Naive thymus-derived CD4-positive, alpha-beta T cell (primary cell): ENCODE results near the gene CACNA2D2. TPM values are rescaled to one million over a fixed set of nuclear protein-coding genes. Genes with fewer than 3 reads are reported as not detected.

Source experiments
- ATAC-seq: fragments of 150-1000 bp; cut with Tn5 transposase; 2 replicates; pipeline ENCODE4 v1.10.0; 2021; ENCODE audit warnings: mild to moderate bottlenecking, moderate library complexity
- CTCF ChIA-PET: fragments of 350-600 bp; sonication (Branson Sonifier 250); formaldehyde crosslinking; loops from one replicate; lab custom pipeline; 2021; ENCODE audit warnings: antibody characterized with exemption; lab: Charles Lee
- POLR2A ChIA-PET: fragments of 350-600 bp; sonication (Branson Sonifier 250); formaldehyde crosslinking; loops from one replicate; lab custom pipeline; 2021; ENCODE audit warnings: antibody characterized with exemption, inconsistent platforms; lab: Charles Lee
- DNase-seq, 9 donors: peaks; one replicate each; pipeline versions ENCODE4 v3.0.0 to v3.0.0-alpha.2; 2020 to 2022; ENCODE audit warnings: mixed read lengths in 1 of 9
- H3K27ac ChIP-seq: one replicate; pipeline ENCODE4 v1.7.0; 2013; ENCODE audit warnings: mild to moderate bottlenecking, low read depth, low read length, moderate library complexity
- H3K27me3 ChIP-seq, 2 donors: one replicate each; pipeline ENCODE4 v1.7.0; 2013; ENCODE audit warnings: low read length in 2 of 2, mild to moderate bottlenecking in 2 of 2, moderate library complexity in 2 of 2; ENCODE audit not compliant: control insufficient read depth in 2 of 2, insufficient read depth in 2 of 2
- H3K36me3 ChIP-seq, 3 experiments: 1 replicate in 2 of 3; 2 replicates in 1 of 3; pipeline ENCODE4 v1.7.0; 2013; ENCODE audit warnings: low read length in 3 of 3, mild to moderate bottlenecking in 3 of 3, moderate library complexity in 1 of 3; ENCODE audit not compliant: insufficient read depth in 3 of 3, control insufficient read depth in 2 of 3
- H3K4me1 ChIP-seq, 2 donors: one replicate each; pipeline ENCODE4 v1.7.0; 2013; ENCODE audit warnings: low read length in 2 of 2, mild to moderate bottlenecking in 2 of 2, moderate library complexity in 1 of 2; ENCODE audit not compliant: control insufficient read depth in 2 of 2, insufficient read depth in 2 of 2
- H3K4me3 ChIP-seq: 2 replicates; pipeline ENCODE4 v1.7.0; 2013; ENCODE audit warnings: mild to moderate bottlenecking, low read length
- H3K9me3 ChIP-seq, 3 experiments: 1 replicate in 2 of 3; 2 replicates in 1 of 3; pipeline ENCODE4 v1.7.0; 2013; ENCODE audit warnings: low read length in 3 of 3; ENCODE audit not compliant: control insufficient read depth in 2 of 3
- H3K27ac Mint-ChIP-seq, 9 donors: one replicate each; pipeline ENCODE4 v1.8.0; 2020 to 2022; ENCODE audit warnings: mixed read lengths in 9 of 9, mild to moderate bottlenecking in 8 of 9, moderate library complexity in 5 of 9, inconsistent platforms in 2 of 9
- H3K27me3 Mint-ChIP-seq, 5 donors: one replicate each; pipeline ENCODE4 v1.8.0; 2021 to 2022; ENCODE audit warnings: mixed read lengths in 5 of 5, mild to moderate bottlenecking in 1 of 5
- H3K36me3 Mint-ChIP-seq, 5 donors: one replicate each; pipeline ENCODE4 v1.8.0; 2020 to 2022; ENCODE audit warnings: mixed read lengths in 5 of 5, mild to moderate bottlenecking in 3 of 5, inconsistent platforms in 1 of 5
- H3K4me1 Mint-ChIP-seq, 7 donors: one replicate each; pipeline ENCODE4 v1.8.0; 2020 to 2022; ENCODE audit warnings: mixed read lengths in 7 of 7, mild to moderate bottlenecking in 3 of 7, inconsistent platforms in 1 of 7
- H3K4me3 Mint-ChIP-seq, 10 donors: one replicate each; pipeline ENCODE4 v1.8.0; 2020 to 2022; ENCODE audit warnings: mild to moderate bottlenecking in 10 of 10, mixed read lengths in 10 of 10, moderate library complexity in 6 of 10, inconsistent platforms in 2 of 10
- H3K9me3 Mint-ChIP-seq, 11 donors: one replicate each; pipeline ENCODE4 v1.8.0; 2020 to 2022; ENCODE audit warnings: mixed read lengths in 11 of 11, mild to moderate bottlenecking in 4 of 11, inconsistent platforms in 1 of 11, moderate library complexity in 1 of 11
- intact Hi-C, 2 donors: fragments of 100-400 bp; cut with micrococcal nuclease; formaldehyde crosslinking; loops; one replicate each; pipeline ENCODE4 v1.15.1; 2023
- polyA plus RNA-seq, 2 donors: library from polyadenylated mRNA; unstranded; fragments of 300-500 nt; fragmentation: Illumina TruSeq; gene quantifications; one replicate each; pipeline ENCODE4 v1.2.3, GENCODE V29; 2021
- total RNA-seq, 6 experiments: library from RNA in 5 of 6; stranded (reverse) in 5 of 6; gene quantifications; 1 replicate in 5 of 6; 2 replicates in 1 of 6; pipeline ENCODE4 v1.2.3 and lab custom pipeline; 2021 to 2026

The CACNA2D2 gene
- total and polyA plus RNA-seq, 7 experiments from 2014 or later = 0.32 to 6.2 (median 2.0) TPM

DNA sequence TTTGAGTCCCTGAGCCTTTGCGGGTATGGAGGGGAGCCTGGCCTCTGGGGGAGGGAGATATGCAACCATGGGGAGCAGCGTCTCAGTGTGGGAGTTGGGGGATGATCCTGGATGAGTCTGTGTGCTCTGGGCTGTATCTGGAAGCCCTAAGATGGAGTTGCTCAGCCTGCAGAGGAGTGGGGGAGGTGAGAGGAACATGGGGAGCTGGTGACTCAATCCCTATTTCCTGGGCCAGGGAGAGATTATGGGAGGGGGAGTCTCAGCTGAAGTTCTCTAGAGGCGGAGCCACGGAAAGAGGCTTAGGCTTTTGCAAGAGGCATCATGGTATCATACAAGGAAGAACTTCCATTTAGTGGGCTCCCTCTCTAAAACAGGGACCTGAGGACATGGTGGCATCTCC, 84.6 kb downstream of the CACNA2D2 start:
- POLR2A ChIA-PET = no interaction called here
- Mint-ChIP-seq H3K36me3 (no peaks in the 10 kb centered on the region), H3K27me3 (no peaks in the 10 kb centered on the region), H3K4me1 (peaks cover 0 to 7% (median 0%) of the 10 kb centered on the region in 7 donors), H3K4me3 (no peak overlapping the region), H3K27ac (peak overlapping the region in 1 of 9 donors; percentile 9), H3K9me3 (peaks cover 0 to 2% (median 0%) of the 10 kb centered on the region in 11 donors)
- H3K27ac ChIP-seq = no peak overlapping the region
- DNase-seq = no peak
- ATAC-seq = no peak
- intact Hi-C loops = no loop called here
- no peaks in the 10 kb centered on the region for H3K27me3 ChIP-seq
- no peaks in the 10 kb centered on the region for H3K4me1 ChIP-seq
- no peaks in the 10 kb centered on the region for H3K36me3 ChIP-seq
- CTCF ChIA-PET = no interaction called here
- H3K9me3 ChIP-seq = no peaks in the 10 kb centered on the region
- H3K4me3 ChIP-seq = no peak overlapping the region

- H3K4me3 Mint-ChIP-seq = no peak overlapping the region
- intact Hi-C loops = no loop called here
- POLR2A ChIA-PET = no interaction called here
- Histone ChIP-seq H3K36me3 (no peaks in the 10 kb centered on the region), H3K4me1 (no peaks in the 10 kb centered on the region), H3K9me3 (no peaks in the 10 kb centered on the region), H3K4me3 (no peak overlapping the region), H3K27me3 (no peaks in the 10 kb centered on the region), H3K27ac (no peak overlapping the region)
- DNase-seq (no peak), ATAC-seq (no peak)
- peaks cover 0 to 7% (median 0%) of the 10 kb centered on the region in 7 donors for H3K4me1 Mint-ChIP-seq
- CTCF ChIA-PET = no interaction called here
- H3K9me3 Mint-ChIP-seq = peaks cover 0 to 2% (median 0%) of the 10 kb centered on the region in 11 donors
- no peaks in the 10 kb centered on the region for H3K36me3 Mint-ChIP-seq
- no peaks in the 10 kb centered on the region for H3K27me3 Mint-ChIP-seq
- no peak overlapping the region for H3K27ac Mint-ChIP-seq
These were observed 85.8 kb downstream of the CACNA2D2 start for GRCh38 chr3:50417637-50418033.

GRCh38 chr3:50416736-50417636, 86.4 kb downstream of the CACNA2D2 start:
- no peaks in the 10 kb centered on the region for H3K27me3 ChIP-seq
- Mint-ChIP-seq H3K9me3 (peaks cover 0 to 2% (median 0%) of the 10 kb centered on the region in 11 donors), H3K27me3 (no peaks in the 10 kb centered on the region), H3K27ac (no peak overlapping the region), H3K36me3 (no peaks in the 10 kb centered on the region), H3K4me1 (peaks cover 0 to 6% (median 0%) of the 10 kb centered on the region in 7 donors), H3K4me3 (no peak overlapping the region)
- H3K9me3 ChIP-seq = no peaks in the 10 kb centered on the region
- ChIA-PET POLR2A (no interaction called here), CTCF (interaction anchor here (0.7 kb wide), 1 partner anchor 85 kb away, joined by 3 read pairs; no protein-coding TSS in a partner anchor)
- ATAC-seq = no peak
- no peaks in the 10 kb centered on the region for H3K4me1 ChIP-seq
- no peak overlapping the region for H3K4me3 ChIP-seq
- no peak for DNase-seq
- H3K27ac ChIP-seq = no peak overlapping the region
- intact Hi-C loops = no loop called here
- no peaks in the 10 kb centered on the region for H3K36me3 ChIP-seq

DNA sequence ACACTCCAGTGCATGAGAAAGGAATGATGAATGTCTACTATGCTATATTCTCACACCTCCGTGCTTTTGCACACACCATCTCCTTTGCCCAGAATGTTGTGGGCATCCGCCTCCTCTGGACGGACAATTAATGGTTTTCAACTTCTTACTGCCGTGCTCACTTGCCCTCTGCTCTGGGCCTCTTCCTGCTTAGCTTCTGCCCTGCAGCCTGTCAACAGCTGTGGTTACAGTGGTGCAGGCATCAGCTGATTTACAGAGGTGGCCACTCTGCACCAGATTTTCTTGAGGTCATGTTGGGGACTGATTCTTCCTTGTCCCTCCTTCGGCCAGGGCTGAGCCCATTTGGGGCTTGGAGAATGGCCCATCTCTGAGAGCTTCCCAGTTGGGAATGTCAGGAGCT, 87.6 kb downstream of the CACNA2D2 start:
- CTCF ChIA-PET = no interaction called here
- H3K4me3 ChIP-seq = no peak overlapping the region
- intact Hi-C loops = no loop called here
- DNase-seq (no peak), ATAC-seq (peak; percentile 35)
- no peaks in the 10 kb centered on the region for H3K27me3 ChIP-seq
- POLR2A ChIA-PET = no interaction called here
- Mint-ChIP-seq H3K36me3 (no peaks in the 10 kb centered on the region), H3K27me3 (no peaks in the 10 kb centered on the region), H3K9me3 (no peaks in the 10 kb centered on the region), H3K4me1 (peaks cover 0 to 6% (median 0%) of the 10 kb centered on the region in 7 donors), H3K27ac (no peak overlapping the region), H3K4me3 (no peak overlapping the region)
- H3K36me3 ChIP-seq = no peaks in the 10 kb centered on the region
- no peaks in the 10 kb centered on the region for H3K9me3 ChIP-seq
- H3K4me1 ChIP-seq = no peaks in the 10 kb centered on the region
- H3K27ac ChIP-seq = no peak overlapping the region

GRCh38 chr3:50415061-50415460, 88.4 kb downstream of the CACNA2D2 start:
- Histone ChIP-seq H3K4me3 (no peak overlapping the region), H3K4me1 (no peaks in the 10 kb centered on the region), H3K27me3 (no peaks in the 10 kb centered on the region), H3K36me3 (no peaks in the 10 kb centered on the region), H3K9me3 (no peaks in the 10 kb centered on the region), H3K27ac (no peak overlapping the region)
- Mint-ChIP-seq H3K27ac (no peak overlapping the region), H3K27me3 (no peaks in the 10 kb centered on the region), H3K36me3 (no peaks in the 10 kb centered on the region), H3K4me1 (peaks cover 0 to 6% (median 0%) of the 10 kb centered on the region in 7 donors), H3K9me3 (no peaks in the 10 kb centered on the region), H3K4me3 (no peak overlapping the region)
- intact Hi-C loops = no loop called here
- CTCF ChIA-PET = no interaction called here
- DNase-seq (no peak), ATAC-seq (no peak)
- POLR2A ChIA-PET = no interaction called here

DNA sequence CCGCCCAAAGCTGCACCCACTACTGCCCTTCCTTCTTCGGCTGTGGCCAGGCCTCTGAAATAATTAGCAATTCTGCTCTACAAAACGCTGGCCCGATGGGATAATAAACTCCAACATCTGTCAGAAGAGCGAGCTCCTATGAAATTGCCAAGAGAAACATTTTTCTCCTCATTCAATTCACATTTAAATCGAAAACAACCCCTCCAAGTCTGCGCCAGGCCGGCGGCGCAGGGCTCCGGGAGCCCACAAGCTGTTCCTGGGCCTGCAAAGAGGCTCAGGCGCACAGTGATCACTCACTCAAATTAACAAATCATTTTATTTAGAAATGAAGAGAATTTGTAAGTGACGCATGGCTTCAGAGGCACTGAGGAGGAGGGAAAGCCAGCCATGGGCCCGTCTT, 88.8 kb downstream of the CACNA2D2 start:
- Mint-ChIP-seq H3K9me3 (no peaks in the 10 kb centered on the region), H3K4me3 (no peak overlapping the region), H3K27me3 (no peaks in the 10 kb centered on the region), H3K4me1 (peaks cover 0 to 6% (median 0%) of the 10 kb centered on the region in 7 donors), H3K27ac (no peak overlapping the region), H3K36me3 (no peaks in the 10 kb centered on the region)
- no peak overlapping the region for H3K27ac ChIP-seq
- ChIA-PET CTCF (no interaction called here), POLR2A (no interaction called here)
- ATAC-seq (no peak), DNase-seq (no peak)
- no peak overlapping the region for H3K4me3 ChIP-seq
- H3K27me3 ChIP-seq = no peaks in the 10 kb centered on the region
- no peaks in the 10 kb centered on the region for H3K4me1 ChIP-seq
- no peaks in the 10 kb centered on the region for H3K9me3 ChIP-seq
- intact Hi-C loops = no loop called here
- H3K36me3 ChIP-seq = no peaks in the 10 kb centered on the region
